Measurements from ENCODE around the gene FAM47A. TPM values are rescaled to one million over a fixed set of nuclear protein-coding genes. Genes with fewer than 3 reads are reported as not detected.

Gene FAM47A
- polyA plus RNA-seq (2011; rRNA removed): not detected in 2 replicates
- polyA minus RNA-seq (2011; rRNA and poly(A)+ RNA removed): not detected in 2 replicates

- ChIA-PET CTCF (no interaction called here), POLR2A (no interaction called here)
- DNase-seq (ENCODE audit: low read depth): no peak
- Histone ChIP-seq H3K27me3 (ENCODE audit: control insufficient read depth, insufficient read depth, low read length) (no peaks in the 10 kb centered on the region), H3K4me3 (ENCODE audit: low read depth, low read length) (no peak within 1 kb of the TSS), H3K36me3 (ENCODE audit: control insufficient read depth, insufficient read depth, low read length) (no peaks in the 10 kb centered on the region)
- no peak for TF ChIP-seq CTCF (IDR thresholded peaks at IDR 0.05; ENCODE audit: insufficient read depth, low read depth, low read length)
Measured at GRCh38 chrX:34132028-34132427, at the start of gene FAM47A. FAM47A (minus strand) TSS chrX:34132314; CDS start chrX:34132278, 36 bp downstream.

GRCh38 chrX:34147345-34147744, 15.2 kb upstream of the FAM47A start:
- H3K4me3 ChIP-seq (ENCODE audit: low read depth, low read length): no peak overlapping the region
- ChIA-PET CTCF (no interaction called here), POLR2A (no interaction called here)
- no peak for TF ChIP-seq CTCF (IDR thresholded peaks at IDR 0.05; ENCODE audit: insufficient read depth, low read depth, low read length)
- H3K36me3 ChIP-seq (ENCODE audit: control insufficient read depth, insufficient read depth, low read length): no peaks in the 10 kb centered on the region
- no peak for DNase-seq (ENCODE audit: low read depth)
- H3K27me3 ChIP-seq (ENCODE audit: control insufficient read depth, insufficient read depth, low read length): no peaks in the 10 kb centered on the region

- Histone ChIP-seq H3K36me3 (ENCODE audit: control insufficient read depth, insufficient read depth, low read length) (no peaks in the 10 kb centered on the region), H3K4me3 (ENCODE audit: low read depth, low read length) (no peak overlapping the region), H3K27me3 (ENCODE audit: control insufficient read depth, insufficient read depth, low read length) (no peaks in the 10 kb centered on the region)
- no peak for DNase-seq (ENCODE audit: low read depth)
- ChIA-PET POLR2A (no interaction called here), CTCF (no interaction called here)
- TF ChIP-seq CTCF (IDR thresholded peaks at IDR 0.05; ENCODE audit: insufficient read depth, low read depth, low read length): no peak
Measured at GRCh38 chrX:34146906-34147305, 14.8 kb upstream of the FAM47A start.

DNA sequence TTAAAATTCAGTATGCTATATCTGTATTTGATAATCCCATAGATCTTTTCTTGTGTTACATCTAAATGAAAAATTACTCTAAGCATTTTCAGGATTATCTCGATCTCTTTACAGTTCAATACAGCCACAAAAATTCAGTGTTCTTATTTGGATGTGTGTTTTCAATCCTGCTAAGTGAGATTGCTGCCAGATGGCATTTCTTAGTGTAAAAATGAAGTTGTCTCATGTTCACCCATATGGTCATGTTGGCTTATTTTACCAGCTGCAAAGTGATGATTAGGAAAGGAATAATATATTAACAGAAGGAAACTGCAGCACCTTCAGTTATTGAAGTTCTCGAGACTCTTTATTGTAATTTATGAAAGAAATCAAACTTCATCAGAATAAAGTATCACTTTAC, 12.1 kb upstream of the FAM47A start:
- no peak for TF ChIP-seq CTCF (IDR thresholded peaks at IDR 0.05; ENCODE audit: insufficient read depth, low read depth, low read length)
- CTCF ChIA-PET: no interaction called here
- POLR2A ChIA-PET: no interaction called here

GRCh38 chrX:34140816-34141215, 8.7 kb upstream of the FAM47A start:
- H3K4me3 ChIP-seq (ENCODE audit: low read depth, low read length): no peak overlapping the region
- POLR2A ChIA-PET: no interaction called here
- no peaks in the 10 kb centered on the region for H3K36me3 ChIP-seq (ENCODE audit: control insufficient read depth, insufficient read depth, low read length)
- no peak for DNase-seq (ENCODE audit: low read depth)
- CTCF ChIA-PET: no interaction called here
- TF ChIP-seq CTCF (IDR thresholded peaks at IDR 0.05; ENCODE audit: insufficient read depth, low read depth, low read length): no peak
- H3K27me3 ChIP-seq (ENCODE audit: control insufficient read depth, insufficient read depth, low read length): no peaks in the 10 kb centered on the region

More for the DNA sequence above, 12.1 kb upstream of the FAM47A start:
- DNase-seq (ENCODE audit: low read depth): no peak
- H3K36me3 ChIP-seq (ENCODE audit: control insufficient read depth, insufficient read depth, low read length): no peaks in the 10 kb centered on the region
- H3K4me3 ChIP-seq (ENCODE audit: low read depth, low read length): no peak overlapping the region
- H3K27me3 ChIP-seq (ENCODE audit: control insufficient read depth, insufficient read depth, low read length): no peaks in the 10 kb centered on the region
